Nephron progenitor cell (in vitro differentiated cells): Measurements from ENCODE around the gene HHIP.

Experiments
- DNase-seq: peaks from one replicate; pipeline ENCODE4 v3.0.0; 2021
- H3K27ac Mint-ChIP-seq: 2 replicates; pipeline ENCODE4 v1.8.0; 2021; ENCODE audit warnings: mild to moderate bottlenecking, moderate library complexity, mixed read lengths
- H3K27me3 Mint-ChIP-seq: 2 replicates; pipeline ENCODE4 v1.8.0; 2021; ENCODE audit warnings: mild to moderate bottlenecking, low read depth, mixed read lengths; ENCODE audit not compliant: poor library complexity
- H3K36me3 Mint-ChIP-seq: 2 replicates; pipeline ENCODE4 v1.8.0; 2021; ENCODE audit warnings: low read depth, mixed read lengths
- H3K4me1 Mint-ChIP-seq: 2 replicates; pipeline ENCODE4 v1.8.0; 2021; ENCODE audit warnings: mixed read lengths
- H3K4me3 Mint-ChIP-seq: 2 replicates; pipeline ENCODE4 v1.8.0; 2021; ENCODE audit warnings: mild to moderate bottlenecking, moderate library complexity, mixed read lengths
- H3K9me3 Mint-ChIP-seq: 2 replicates; pipeline ENCODE4 v1.8.0; 2021; ENCODE audit warnings: mild to moderate bottlenecking, moderate library complexity, mixed read lengths
- CTCF ChIP-seq: fragments of 200-600 bp; sonication (generic); IDR thresholded peaks from 2 replicates; pipeline ENCODE4 v1.5.0; 2021; ENCODE audit warnings: antibody characterized with exemption

HHIP gene

GRCh38 chr4:144621681-144622080 lies 24.3 kb upstream of the HHIP start:
- H3K36me3 Mint-ChIP-seq, result no peaks in the 10 kb centered on the region
- no peaks in the 10 kb centered on the region for H3K27me3 Mint-ChIP-seq
- no peak for DNase-seq
- TF ChIP-seq CTCF, result no peak
- H3K9me3 Mint-ChIP-seq, result no peaks in the 10 kb centered on the region
- H3K27ac Mint-ChIP-seq, result no peak overlapping the region
- no peak overlapping the region for H3K4me3 Mint-ChIP-seq
- no peaks in the 10 kb centered on the region for H3K4me1 Mint-ChIP-seq

- H3K4me1 Mint-ChIP-seq, result no peaks in the 10 kb centered on the region
- H3K4me3 Mint-ChIP-seq, result no peak overlapping the region
- no peaks in the 10 kb centered on the region for H3K9me3 Mint-ChIP-seq
- TF ChIP-seq CTCF, result no peak
- H3K27me3 Mint-ChIP-seq, result no peaks in the 10 kb centered on the region
- H3K27ac Mint-ChIP-seq, result no peak overlapping the region
- no peaks in the 10 kb centered on the region for H3K36me3 Mint-ChIP-seq
- no peak for DNase-seq
Measured at GRCh38 chr4:144627663-144628076, 18.3 kb upstream of the HHIP start.

GRCh38 chr4:144633215-144633614 lies 12.7 kb upstream of the HHIP start:
- no peak for DNase-seq
- H3K27me3 Mint-ChIP-seq, result no peaks in the 10 kb centered on the region
- no peak overlapping the region for H3K27ac Mint-ChIP-seq
- H3K36me3 Mint-ChIP-seq, result no peaks in the 10 kb centered on the region
- H3K4me3 Mint-ChIP-seq, result no peak overlapping the region
- H3K4me1 Mint-ChIP-seq, result no peaks in the 10 kb centered on the region
- peaks cover 7% of the 10 kb centered on the region for H3K9me3 Mint-ChIP-seq
- TF ChIP-seq CTCF, result no peak

GRCh38 chr4:144634978-144635747 lies 10.8 kb upstream of the HHIP start:
- Mint-ChIP-seq H3K27ac (no peak overlapping the region), H3K9me3 (peaks cover 7% of the 10 kb centered on the region), H3K4me1 (no peaks in the 10 kb centered on the region), H3K27me3 (peaks cover 4% of the 10 kb centered on the region), H3K4me3 (no peak overlapping the region), H3K36me3 (no peaks in the 10 kb centered on the region)
- no peak for TF ChIP-seq CTCF
- DNase-seq, result no peak

GRCh38 chr4:144644368-144645101 lies 1.4 kb upstream of the HHIP start:
- DNase-seq, result no peak
- Mint-ChIP-seq H3K27me3 (peaks cover 29% of the 10 kb centered on the region), H3K4me3 (peak overlapping the region; percentile 80)

More at GRCh38 chr4:144644368-144645101, 1.4 kb upstream of the HHIP start:
- no peak overlapping the region for H3K27ac Mint-ChIP-seq
- H3K36me3 Mint-ChIP-seq, result no peaks in the 10 kb centered on the region
- peaks cover 28% of the 10 kb centered on the region for H3K4me1 Mint-ChIP-seq
- no peak for TF ChIP-seq CTCF
- no peaks in the 10 kb centered on the region for H3K9me3 Mint-ChIP-seq
